Ureter (tissue), 1 donor: ENCODE results near the gene CDK2. TPM values are rescaled to one million over a fixed set of nuclear protein-coding genes. Genes with fewer than 3 reads are reported as not detected.

Source experiments
- DNase-seq: peaks from one replicate; pipeline ENCODE4 v3.0.0-alpha.2; 2020; ENCODE audit warnings: low spot score
- total RNA-seq: library from RNA; stranded (reverse); gene quantifications from one replicate; pipeline ENCODE4 v1.2.4, GENCODE V29; 2023
- donor health status: DM: yes; HTN: yes; CAD: no.

The CDK2 gene
- total RNA-seq, 1 donor from 2014 or later: 23.2 TPM

DNA sequence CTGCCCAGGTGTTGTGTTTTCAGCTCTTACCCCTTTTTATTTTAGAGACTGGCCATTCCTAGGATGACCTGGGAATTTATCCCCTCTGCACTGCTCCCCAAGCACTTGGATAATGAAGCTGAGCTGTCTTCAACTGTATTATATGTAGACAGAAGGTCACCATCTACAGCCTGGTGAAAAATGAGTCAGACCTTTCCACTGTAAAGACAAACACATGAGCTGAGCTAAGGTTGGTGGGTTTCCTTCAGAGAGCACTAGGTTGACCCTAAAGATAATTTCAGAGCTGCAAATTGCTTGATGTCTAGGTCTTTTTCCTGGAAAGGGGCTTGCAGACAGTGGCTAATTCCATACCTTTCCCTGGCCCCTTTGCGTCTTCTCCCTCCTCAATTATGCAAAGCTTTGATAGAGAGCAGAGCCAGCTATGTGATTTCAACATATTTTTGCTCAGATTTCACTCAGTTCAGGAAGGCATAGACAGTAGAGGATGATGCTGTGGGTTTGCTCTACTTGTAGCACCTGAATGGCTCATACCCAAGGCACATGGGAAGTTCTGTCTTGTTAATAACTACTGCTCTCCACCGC is 45.0 kb downstream of the CDK2 start:
- DNase-seq: no peak

DNA sequence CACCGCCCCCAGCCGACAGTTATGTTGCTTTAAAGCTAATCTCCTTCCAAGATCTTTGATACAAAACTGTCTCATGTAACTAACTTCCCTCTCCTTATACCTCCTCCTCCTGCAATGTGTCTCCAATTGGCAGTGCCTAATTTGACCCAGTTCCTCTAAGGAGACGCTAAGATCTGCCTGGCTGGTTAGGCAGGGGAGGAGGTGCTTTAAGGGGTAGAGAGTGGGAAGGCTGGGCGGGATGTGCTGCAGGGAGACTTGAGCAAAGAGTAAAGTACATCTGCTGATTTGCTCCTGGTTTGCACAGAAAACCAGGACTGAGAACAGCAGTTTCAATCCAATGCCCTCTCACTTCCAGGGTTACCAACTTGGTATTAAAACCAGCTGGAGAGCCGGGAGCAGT is 46.9 kb downstream of the CDK2 start:
- DNase-seq: no peak

DNA sequence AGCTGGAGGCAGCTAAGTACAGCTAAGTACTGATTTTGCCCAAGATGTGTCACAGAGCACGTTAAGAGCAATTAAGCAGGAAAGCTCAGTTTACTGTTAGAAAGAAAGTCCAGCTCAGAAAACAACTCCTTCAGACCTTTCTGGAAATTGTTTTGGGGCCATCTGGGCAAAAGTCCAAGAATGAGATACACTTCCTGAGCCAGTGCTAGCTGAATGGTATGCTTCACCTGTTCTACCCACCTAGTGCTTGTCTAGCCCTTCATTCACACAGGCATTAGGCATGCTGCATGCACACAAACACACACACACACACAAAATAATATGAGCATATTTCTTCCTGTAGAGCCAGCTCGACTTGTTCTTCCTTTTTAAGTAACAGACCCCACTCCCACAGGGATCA is 47.6 kb downstream of the CDK2 start:
- no peak for DNase-seq

DNA sequence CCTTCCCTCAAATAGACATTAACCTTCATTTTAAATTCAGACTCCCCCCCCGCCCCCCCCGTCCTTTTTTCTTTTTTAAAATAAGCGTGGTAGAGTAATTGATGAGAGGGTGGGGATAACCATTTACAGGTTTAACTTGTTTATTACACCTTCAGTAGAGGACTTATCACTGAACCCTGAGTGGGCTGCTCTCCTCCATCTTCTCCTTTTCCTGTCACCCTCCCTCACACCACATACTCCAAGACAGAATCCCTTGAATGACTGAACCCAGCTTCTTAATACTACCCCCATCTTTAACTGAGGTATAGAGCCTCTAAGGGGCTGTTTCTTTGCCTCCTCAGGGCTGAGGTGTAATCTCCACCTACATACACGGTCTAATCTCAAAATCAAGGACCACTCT is 50.6 kb downstream of the CDK2 start:
- no peak for DNase-seq

DNA sequence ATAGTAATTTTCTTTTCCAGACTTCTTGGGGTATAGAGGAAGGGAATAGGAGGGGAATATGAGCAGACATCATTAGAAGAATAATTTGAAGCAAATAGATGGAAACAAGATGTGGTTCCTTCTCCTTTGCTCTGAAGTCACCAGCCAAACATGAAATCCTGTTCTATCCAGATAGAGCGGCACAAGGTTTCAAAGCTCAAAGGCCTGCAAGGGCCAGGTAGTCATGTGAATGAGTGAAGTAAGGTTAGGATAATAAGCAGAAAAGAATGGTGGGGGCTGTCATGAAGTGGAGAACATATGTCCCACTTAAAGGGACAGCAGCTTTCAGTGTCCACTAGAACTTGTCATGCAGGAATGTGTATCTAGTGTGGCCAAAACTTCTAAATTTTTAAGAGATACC is 51.7 kb downstream of the CDK2 start:
- DNase-seq: no peak

DNA sequence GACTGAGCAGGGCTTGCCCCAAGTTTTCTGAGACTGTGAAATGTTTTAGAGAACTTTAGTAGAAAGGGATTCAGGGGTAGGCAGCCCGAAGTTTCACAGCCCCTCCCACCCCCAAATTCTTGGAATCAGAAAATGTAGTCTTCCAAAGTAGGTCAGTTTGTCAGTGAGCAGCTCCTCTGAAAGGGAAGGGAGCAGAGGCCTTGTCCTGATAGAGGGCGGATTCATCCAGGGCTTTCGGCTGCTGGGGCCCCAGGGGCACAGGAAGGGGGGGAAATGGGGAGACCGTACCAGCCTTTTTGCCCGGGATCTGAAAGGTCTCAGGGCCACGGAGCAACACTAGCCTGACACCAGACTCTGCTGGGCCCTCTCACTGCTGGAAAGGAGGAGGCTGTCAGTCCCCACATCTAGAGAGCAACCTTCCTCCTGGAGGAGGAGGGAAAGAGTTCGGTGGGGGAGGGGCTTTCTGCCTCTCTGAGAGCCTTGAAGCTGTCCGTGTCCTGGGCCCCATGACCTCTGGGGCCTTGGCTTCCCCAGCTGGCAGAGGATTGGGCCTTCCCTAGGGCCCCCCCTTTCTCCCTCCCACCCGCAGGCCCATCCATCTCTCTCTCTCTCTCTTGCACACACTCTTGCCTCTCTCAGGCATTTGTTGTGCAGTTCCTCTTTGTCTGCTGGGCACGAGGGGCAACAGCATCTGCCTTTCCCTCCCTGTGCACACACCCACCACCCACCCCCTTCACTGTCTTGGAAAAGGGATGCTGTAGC is 54.0 kb downstream of the CDK2 start, which contains the start of gene IKZF4:
Gene IKZF4, plus strand, starts transcription at position 621 of the 762 bp plus-strand sequence. CDS start 451 bp downstream, outside the sequence.
- peak; percentile 68 for DNase-seq

DNA sequence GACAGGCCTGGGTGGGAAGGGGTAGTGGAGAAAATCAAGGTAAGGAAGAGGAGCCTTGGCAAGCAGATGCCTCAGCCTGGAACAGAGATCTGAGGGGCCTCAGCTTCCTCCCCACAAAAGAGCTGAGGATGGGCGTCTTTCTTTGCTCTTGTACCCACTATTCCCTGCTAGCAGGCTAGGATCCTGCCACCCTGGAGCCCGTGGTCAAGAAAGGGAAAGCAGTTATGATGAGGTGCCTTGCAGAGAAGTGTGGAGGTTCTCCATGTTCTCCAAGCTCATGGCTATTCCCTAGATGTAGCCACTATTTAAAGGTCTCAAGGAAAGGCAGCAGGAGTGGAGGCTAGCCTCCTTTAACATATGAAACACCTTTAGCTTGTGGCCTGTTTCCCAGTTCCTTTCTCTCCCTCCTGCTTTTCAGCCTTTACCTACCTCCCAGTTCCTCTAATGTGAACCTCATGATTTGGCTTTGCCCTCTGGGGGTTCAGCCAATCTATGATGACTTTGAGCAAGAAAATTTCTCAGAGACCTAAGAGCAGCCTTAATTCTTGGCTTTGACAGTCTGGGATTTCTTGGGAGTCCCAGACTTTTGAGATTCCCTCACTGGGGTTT is 55.4 kb downstream of the CDK2 start:
- DNase-seq: no peak

Other genes with a start within 250 kb of the CDK2 start
- gene RDH5, start 246.4 kb upstream of the CDK2 start, total RNA-seq: 5.8 TPM
- 905 TPM for gene CD63, start 237.8 kb upstream of the CDK2 start, total RNA-seq
- gene GDF11, start 223.7 kb upstream of the CDK2 start, total RNA-seq: 7.2 TPM
- gene SARNP, start 149.1 kb upstream of the CDK2 start, total RNA-seq: 61.9 TPM
- gene ORMDL2, start 148.8 kb upstream of the CDK2 start, total RNA-seq: 88.4 TPM
- gene DNAJC14, start 137.2 kb upstream of the CDK2 start, total RNA-seq: 33.0 TPM
- gene MMP19, start 123.9 kb upstream of the CDK2 start, total RNA-seq: 17.7 TPM
- 40.9 TPM for gene PYM1, start 38.9 kb upstream of the CDK2 start, total RNA-seq
- 155 TPM for gene DGKA, start 35.7 kb upstream of the CDK2 start, total RNA-seq
- 5.8 TPM for gene PMEL, start 788 bp upstream of the CDK2 start, total RNA-seq
- gene RAB5B, start 7.2 kb downstream of the CDK2 start, total RNA-seq: 139 TPM
- 58.5 TPM for gene SUOX, start 30.4 kb downstream of the CDK2 start, total RNA-seq
- 14.6 TPM for gene IKZF4, start 54.2 kb downstream of the CDK2 start, total RNA-seq
- gene RPS26, start 75.1 kb downstream of the CDK2 start, total RNA-seq: 57.0 TPM
- 129 TPM for gene ERBB3, start 113.3 kb downstream of the CDK2 start, total RNA-seq
- gene PA2G4, start 137.7 kb downstream of the CDK2 start, total RNA-seq: 139 TPM
- gene RPL41, start 149.8 kb downstream of the CDK2 start, total RNA-seq: 5,339 TPM
- gene ZC3H10, start 151.4 kb downstream of the CDK2 start, total RNA-seq: 9.8 TPM
- gene ESYT1, start 161.4 kb downstream of the CDK2 start, total RNA-seq: 131 TPM
- gene MYL6B, start 185.8 kb downstream of the CDK2 start, total RNA-seq: 37.8 TPM
- gene MYL6, start 191.5 kb downstream of the CDK2 start, total RNA-seq: 1,884 TPM
- 142 TPM for gene SMARCC2, start 222.7 kb downstream of the CDK2 start, total RNA-seq